Measurements from ENCODE around the gene ARID3A.

ARID3A gene

GRCh38 chr19:1007399-1008251, 81.8 kb downstream of the ARID3A start:
- DNase-seq = no peak

GRCh38 chr19:1008268-1009040, 82.6 kb downstream of the ARID3A start:
- no peak for DNase-seq

- DNase-seq = no peak
These were observed 83.5 kb downstream of the ARID3A start for GRCh38 chr19:1009041-1009980.

- DNase-seq = no peak
These were observed 84.2 kb downstream of the ARID3A start for GRCh38 chr19:1009981-1010538.

GRCh38 chr19:1010586-1011510, 85.0 kb downstream of the ARID3A start:
- no peak for DNase-seq

- no peak for DNase-seq
These were observed 86.0 kb downstream of the ARID3A start for GRCh38 chr19:1011831-1012333.

GRCh38 chr19:1012334-1012733, 86.5 kb downstream of the ARID3A start:
- no peak for DNase-seq

- DNase-seq = no peak
These were observed 87.4 kb downstream of the ARID3A start for GRCh38 chr19:1013218-1013617.

GRCh38 chr19:1014161-1015060, 88.6 kb downstream of the ARID3A start:
- DNase-seq = no peak

- no peak for DNase-seq
These were observed 89.4 kb downstream of the ARID3A start for GRCh38 chr19:1015061-1015781.

- no peak for DNase-seq
These were observed 90.2 kb downstream of the ARID3A start for GRCh38 chr19:1015782-1016646.

- DNase-seq = no peak
These were observed 90.8 kb downstream of the ARID3A start for GRCh38 chr19:1016647-1017114.

- DNase-seq = no peak
These were observed 91.5 kb downstream of the ARID3A start for GRCh38 chr19:1017115-1017905.

- DNase-seq = no peak
These were observed 92.1 kb downstream of the ARID3A start for GRCh38 chr19:1017906-1018305.

GRCh38 chr19:1018393-1018792, 92.6 kb downstream of the ARID3A start:
- no peak for DNase-seq

- DNase-seq = no peak
These were observed 93.2 kb downstream of the ARID3A start for GRCh38 chr19:1018932-1019615.

- DNase-seq = no peak
These were observed 93.8 kb downstream of the ARID3A start for GRCh38 chr19:1019616-1019961.
